ENCODE results near the gene ARHGAP42.

DNA sequence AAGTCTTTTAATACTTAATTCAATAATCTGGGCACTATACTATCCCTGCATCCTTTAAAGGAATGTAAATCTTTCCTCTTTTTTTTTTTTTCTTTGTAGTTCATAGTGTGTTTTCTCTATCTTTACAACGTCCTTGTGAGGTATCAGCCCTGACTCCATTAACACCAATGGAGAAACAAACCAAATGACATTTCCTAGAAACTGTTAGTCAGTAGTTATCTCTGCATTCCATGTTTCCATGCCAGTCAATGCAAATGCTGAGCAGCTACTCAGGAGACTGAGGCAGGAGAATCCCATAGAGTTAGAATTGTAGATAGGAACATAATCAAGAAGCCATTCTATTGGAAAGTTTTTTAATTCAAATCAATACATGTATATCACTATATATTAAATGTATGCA, 182.2 kb downstream of the ARHGAP42 start:
- no peak for TF ChIP-seq EZH2 (IDR thresholded peaks at IDR 0.05; ENCODE audit: insufficient read depth, poor library complexity, severe bottlenecking)
- TF ChIP-seq EZH2phosphoT487 (IDR thresholded peaks at IDR 0.05; ENCODE audit: insufficient read depth, low read depth), result no peak
